Stimulated activated CD4-positive, alpha-beta T cell treated with anti-CD3 and anti-CD28 coated beads, Interleukin-4, amount 100 ng/mL, for 48 hours (primary cell): ENCODE data around the gene CRELD1.
"Not testable (repeated sequence)": the region's sequence is repeated elsewhere in the genome, so short reads cannot be mapped to it uniquely, and the experiment has no call there.

Experiments
- DNase-seq, 2 donors: peaks; one replicate each; pipeline ENCODE4 v3.0.0-alpha.2; 2020; ENCODE audit warnings: low read depth in 2 of 2

Gene CRELD1, protein sequence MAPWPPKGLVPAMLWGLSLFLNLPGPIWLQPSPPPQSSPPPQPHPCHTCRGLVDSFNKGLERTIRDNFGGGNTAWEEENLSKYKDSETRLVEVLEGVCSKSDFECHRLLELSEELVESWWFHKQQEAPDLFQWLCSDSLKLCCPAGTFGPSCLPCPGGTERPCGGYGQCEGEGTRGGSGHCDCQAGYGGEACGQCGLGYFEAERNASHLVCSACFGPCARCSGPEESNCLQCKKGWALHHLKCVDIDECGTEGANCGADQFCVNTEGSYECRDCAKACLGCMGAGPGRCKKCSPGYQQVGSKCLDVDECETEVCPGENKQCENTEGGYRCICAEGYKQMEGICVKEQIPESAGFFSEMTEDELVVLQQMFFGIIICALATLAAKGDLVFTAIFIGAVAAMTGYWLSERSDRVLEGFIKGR

GRCh38 chr3:9933561-9934234, at the start of gene CRELD1:
Gene CRELD1 (plus strand): TSS chr3:9933834. CDS start chr3:9934439, 605 bp downstream.
- DNase-seq = peak; percentile 95 to 96

- DNase-seq = no peak
Measured at GRCh38 chr3:9884555-9885165, 49.0 kb upstream of the CRELD1 start.

DNA sequence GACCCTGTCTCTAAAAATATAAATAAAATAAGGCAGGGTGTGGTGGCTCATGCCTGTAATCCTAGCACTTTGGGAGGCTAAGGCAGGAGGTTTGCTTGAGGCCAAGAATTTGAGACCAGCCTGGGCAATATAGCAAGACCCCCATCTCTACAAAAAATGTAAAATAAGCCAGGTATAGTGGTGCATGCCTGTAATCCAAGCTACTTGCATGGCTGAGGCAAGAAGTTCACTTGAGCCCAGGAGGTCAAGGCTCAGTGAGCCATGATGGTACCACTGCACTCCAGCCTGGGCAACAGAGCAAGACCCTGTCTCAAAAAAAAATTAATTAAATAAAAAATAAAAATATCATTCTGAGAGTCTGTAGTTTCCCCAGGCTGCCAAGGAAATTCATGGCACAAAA, 47.3 kb upstream of the CRELD1 start:
- DNase-seq = no peak

DNA sequence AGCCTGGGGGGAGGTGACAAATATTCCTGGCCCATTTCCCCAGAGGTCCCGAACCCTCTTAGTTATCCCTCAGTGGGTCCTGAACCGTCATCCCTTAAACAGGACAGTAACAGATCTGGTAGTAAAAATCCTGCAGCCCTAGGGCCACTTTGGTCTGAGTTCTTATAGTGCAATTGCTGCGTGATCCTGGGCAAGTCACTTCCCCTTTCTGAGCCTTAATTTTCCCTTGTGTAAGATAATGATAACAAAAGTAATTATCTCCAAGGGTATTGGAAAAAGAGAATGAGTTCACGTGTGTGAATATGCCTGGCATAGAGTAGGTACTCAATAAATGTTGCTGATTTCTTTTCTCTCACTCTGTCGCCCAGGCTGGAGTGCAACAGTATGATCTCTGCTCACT, 46.2 kb upstream of the CRELD1 start:
- no peak for DNase-seq

DNA sequence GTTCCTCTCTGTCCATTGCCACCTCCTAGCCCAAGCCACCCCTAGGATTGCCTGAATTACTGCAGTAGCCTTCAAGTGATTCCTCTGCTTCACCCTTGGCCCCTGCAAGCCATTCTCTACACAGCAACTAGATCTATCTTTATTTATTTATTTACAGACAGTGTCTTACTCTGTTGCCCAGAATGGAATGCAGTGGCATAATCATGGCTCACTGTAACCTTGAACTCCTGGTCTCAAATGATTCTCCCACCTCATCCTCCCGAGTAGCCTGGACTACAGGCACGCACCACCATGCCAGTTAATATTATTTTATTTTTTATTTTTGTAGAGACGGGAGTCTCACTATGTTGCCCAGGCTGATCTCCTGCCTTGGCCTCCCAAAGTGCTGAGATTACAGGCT, 45.1 kb upstream of the CRELD1 start:
- DNase-seq = no peak

DNA sequence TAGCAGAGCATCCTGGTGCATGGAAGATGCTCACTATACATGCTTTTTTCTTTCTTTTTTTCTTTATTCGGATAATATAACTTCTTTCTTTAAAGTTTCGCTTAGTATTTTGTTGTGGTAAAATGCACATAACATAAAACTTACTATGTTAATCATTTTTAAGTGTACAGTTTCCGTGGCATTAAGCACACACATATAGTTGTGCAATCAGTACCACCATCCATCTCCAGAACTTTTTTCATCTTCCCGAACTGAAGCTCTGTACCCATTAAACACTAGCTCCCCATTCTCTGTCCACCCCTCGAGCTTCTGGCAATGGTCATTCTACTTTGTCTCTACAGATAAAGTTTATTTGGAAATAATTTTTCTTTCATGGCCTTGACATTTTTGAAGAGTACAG, 44.2 kb upstream of the CRELD1 start:
- DNase-seq = no peak

- DNase-seq = peak; percentile 87 to 92
Measured at GRCh38 chr3:9890249-9891071, 43.2 kb upstream of the CRELD1 start, which contains the start of gene JAGN1. Gene JAGN1 (plus strand): TSS chr3:9890610. CDS start chr3:9890723, 113 bp downstream.

DNA sequence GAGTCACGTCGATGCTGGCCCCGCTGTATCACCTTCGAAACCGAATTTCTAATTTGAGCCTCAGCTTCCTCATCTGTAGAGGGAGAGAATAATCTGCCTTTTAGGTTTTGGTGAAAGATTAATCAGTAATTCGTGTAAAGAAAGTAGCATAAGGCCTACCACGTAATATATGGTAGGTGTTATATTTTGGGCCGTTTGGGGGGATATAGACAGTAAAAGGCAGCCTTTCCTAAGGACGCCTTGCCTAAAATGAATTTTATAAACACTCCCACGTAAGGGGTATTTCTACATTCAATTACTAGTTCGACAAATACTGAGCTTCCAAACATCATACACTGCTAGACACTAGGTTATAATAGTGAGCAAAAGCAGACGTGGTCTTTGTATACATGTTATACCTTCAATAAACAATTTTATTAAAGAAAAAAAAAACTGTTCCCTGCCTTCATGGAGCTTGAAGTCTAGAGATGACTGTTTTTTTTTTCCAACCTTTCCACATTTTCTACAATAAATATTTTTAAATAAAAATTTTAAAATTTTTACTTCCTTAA, 42.5 kb upstream of the CRELD1 start:
- DNase-seq = no peak

GRCh38 chr3:9893739-9894138, 39.9 kb upstream of the CRELD1 start:
- DNase-seq = no peak

DNA sequence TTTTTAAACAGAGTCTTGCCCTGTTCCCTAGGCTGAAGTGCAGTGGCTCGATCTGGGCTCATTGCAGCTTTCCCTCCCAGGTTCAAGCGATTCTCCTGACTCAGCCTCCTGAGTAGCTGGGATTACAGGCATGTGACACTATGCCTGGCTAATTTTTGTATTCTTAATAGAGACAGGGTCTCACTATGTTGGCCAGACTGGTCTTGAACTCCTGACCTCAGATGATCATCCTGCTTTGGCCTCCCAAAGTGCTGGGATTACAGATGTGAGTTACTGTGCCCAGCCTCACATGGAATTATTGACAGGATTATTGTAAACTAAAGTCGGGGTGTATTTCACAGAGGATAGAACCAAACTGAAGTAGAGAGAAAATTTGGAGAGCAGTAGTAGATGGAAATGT, 37.9 kb upstream of the CRELD1 start:
- DNase-seq = not testable (repeated sequence)

- not testable (repeated sequence) for DNase-seq
Measured at GRCh38 chr3:9896755-9897407, 36.8 kb upstream of the CRELD1 start.

- no peak for DNase-seq
Measured at GRCh38 chr3:9897408-9898372, 35.9 kb upstream of the CRELD1 start.

GRCh38 chr3:9898467-9899241, 35.0 kb upstream of the CRELD1 start:
- DNase-seq = no peak

GRCh38 chr3:9899289-9899791, 34.3 kb upstream of the CRELD1 start:
- DNase-seq = no peak

DNA sequence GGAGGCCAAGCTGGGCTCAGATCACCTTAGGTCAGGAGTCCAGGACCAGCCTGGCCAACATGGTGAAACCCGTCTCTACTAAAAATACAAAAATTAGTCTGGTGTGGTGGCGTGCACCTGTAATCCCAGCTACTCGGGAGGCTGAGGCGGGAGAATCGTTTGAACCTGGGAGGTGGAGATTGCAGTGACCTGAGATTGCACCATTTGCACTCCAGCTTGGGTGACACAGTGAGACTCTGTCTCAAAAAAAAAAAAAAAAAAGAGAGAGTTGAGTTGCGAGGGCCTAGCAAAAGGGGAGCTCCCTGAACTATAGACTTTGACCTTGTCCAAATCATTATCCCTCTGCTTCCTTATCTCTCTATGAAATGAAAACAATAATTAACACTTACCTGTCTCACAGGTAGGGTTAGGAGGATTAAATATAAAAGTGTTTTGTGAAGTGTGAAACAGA, 32.6 kb upstream of the CRELD1 start:
- not testable (repeated sequence) for DNase-seq

DNA sequence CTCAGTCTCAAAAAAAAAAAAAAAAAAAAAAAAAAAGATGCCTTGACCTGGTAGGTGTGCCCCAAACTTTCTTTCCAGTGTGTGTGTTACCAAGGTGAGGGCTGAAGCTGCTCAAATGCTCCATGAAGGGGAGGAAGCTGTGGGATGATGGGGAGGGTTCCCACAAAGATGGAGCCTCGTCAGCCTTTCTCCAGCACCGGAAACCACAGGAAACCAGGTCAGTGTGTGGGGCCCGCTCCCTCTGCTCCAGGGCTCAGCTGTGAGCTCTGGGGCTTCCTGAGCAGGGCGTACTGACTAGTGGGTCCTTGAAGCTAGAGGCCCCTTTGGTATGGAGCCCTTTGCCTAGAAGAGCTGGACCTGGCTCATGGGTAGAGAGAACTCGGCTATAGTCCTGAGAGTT, 31.7 kb upstream of the CRELD1 start:
- no peak for DNase-seq

DNA sequence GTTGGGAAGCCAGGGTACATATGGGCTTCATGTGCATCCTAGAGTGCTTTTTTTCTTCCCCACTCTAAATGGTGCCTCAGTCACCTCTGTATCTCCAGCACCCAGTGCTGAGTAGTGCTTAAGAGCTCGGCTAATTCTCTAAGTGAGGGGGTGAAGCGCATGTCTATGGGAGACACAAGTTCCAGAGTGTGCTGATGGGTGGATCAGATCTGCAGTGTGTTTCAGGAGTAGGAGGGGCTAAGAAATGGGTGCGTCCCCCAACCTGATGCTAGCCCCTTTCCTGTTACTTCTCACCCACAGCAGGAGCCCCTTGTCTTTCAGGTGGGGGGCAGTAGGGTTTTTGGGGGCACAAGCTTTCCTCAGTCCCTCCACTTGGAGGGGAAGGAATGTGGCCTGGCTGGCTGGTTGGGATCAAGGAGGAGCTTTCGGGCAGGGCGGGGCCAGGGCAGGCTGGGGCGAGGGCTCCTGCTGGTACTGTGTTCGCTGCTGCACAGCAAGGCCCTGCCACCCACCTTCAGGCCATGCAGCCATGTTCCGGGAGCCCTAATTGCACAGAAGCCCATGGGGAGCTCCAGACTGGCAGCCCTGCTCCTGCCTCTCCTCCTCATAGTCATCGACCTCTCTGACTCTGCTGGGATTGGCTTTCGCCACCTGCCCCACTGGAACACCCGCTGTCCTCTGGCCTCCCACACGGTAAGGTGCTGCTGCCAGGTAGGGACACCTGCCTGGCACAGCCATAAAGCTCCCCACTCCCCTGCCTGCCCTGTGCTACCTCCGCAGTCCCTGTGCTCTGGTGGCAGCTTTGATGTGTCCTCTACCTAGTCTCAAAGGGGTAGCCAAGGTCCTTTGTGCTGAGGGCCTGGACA, 31.0 kb upstream of the CRELD1 start, which contains the start of gene IL17RE:
TSS of gene IL17RE (plus strand) at position 477 of the 866 bp plus-strand sequence. CDS start at position 562, 85 bp downstream.
- no peak for DNase-seq

- DNase-seq = no peak
Measured at GRCh38 chr3:9903238-9903624, 30.4 kb upstream of the CRELD1 start.
